KMS-11 (cell line): ENCODE measurements around the gene CNTN3.

Experiments
- H2AFZ ChIP-seq: fragments of 200-600 bp; sonication (generic); 2 replicates; pipeline ENCODE4 v1.6.1; 2016; ENCODE audit warnings: antibody characterized with exemption, mixed run types, low read depth
- H3K27ac ChIP-seq: fragments of 200-600 bp; sonication (generic); 2 replicates; pipeline ENCODE4 v1.6.1; 2016; ENCODE audit warnings: mild to moderate bottlenecking, mixed run types
- H3K27me3 ChIP-seq: fragments of 200-600 bp; sonication (generic); 2 replicates; pipeline ENCODE4 v1.6.1; 2017; ENCODE audit warnings: mild to moderate bottlenecking, low read depth, mixed run types, moderate library complexity; ENCODE audit not compliant: insufficient read depth
- H3K36me3 ChIP-seq: fragments of 200-600 bp; sonication (generic); 2 replicates; pipeline ENCODE4 v1.6.1; 2017; ENCODE audit warnings: mild to moderate bottlenecking, mixed run types; ENCODE audit not compliant: insufficient read depth
- H3K4me1 ChIP-seq: fragments of 200-600 bp; sonication (generic); 2 replicates; pipeline ENCODE4 v1.6.1; 2016; ENCODE audit warnings: mild to moderate bottlenecking, low read depth, mixed run types; ENCODE audit not compliant: poor library complexity, severe bottlenecking
- H3K4me2 ChIP-seq: fragments of 200-600 bp; sonication (generic); 2 replicates; pipeline ENCODE4 v1.7.0; 2016; ENCODE audit warnings: mild to moderate bottlenecking, mixed run types
- H3K4me3 ChIP-seq: fragments of 200-600 bp; sonication (generic); IDR thresholded peaks from 2 replicates; pipeline ENCODE4 v1.6.1; 2017; ENCODE audit warnings: low read depth, low read length, mixed read lengths; ENCODE audit not compliant: insufficient read depth
- H3K79me2 ChIP-seq: fragments of 200-600 bp; sonication (generic); 2 replicates; pipeline ENCODE4 v1.6.1; 2016; ENCODE audit warnings: low read depth, mixed run types; ENCODE audit not compliant: insufficient read depth
- H3K9ac ChIP-seq: fragments of 200-600 bp; sonication (generic); 2 replicates; pipeline ENCODE4 v1.6.1; 2016; ENCODE audit warnings: mild to moderate bottlenecking, mixed run types
- H4K20me1 ChIP-seq: fragments of 200-600 bp; sonication (generic); 2 replicates; pipeline ENCODE4 v1.6.1; 2016; ENCODE audit warnings: mild to moderate bottlenecking, mixed run types; ENCODE audit not compliant: insufficient read depth
- CTCF ChIP-seq: fragments of 200-600 bp; sonication (generic); conservative IDR thresholded peaks from 2 replicates; pipeline ENCODE4 v1.6.1; 2017; ENCODE audit warnings: low read depth, mild to moderate bottlenecking, antibody characterized with exemption, low read length, moderate library complexity, mixed read lengths

Gene CNTN3

DNA sequence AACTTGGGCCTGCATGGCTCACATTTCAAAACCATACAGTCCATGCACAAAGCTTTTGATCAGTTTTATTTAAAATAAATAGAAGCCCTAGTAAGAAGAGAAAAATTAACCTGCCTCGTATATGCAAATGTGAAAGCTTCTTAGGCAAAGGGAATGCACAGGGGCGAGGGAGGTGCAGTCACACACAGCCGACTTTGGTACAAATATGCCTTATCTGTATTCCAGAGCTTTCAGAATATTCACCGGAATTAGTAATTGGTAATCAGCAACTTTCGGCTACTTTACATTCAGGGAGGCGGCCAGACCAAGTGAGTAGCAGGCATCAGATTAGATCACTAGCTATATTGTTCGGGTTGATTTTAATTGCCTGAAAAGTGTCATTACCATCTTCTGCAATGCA is 7.5 kb downstream of the CNTN3 start:
- Histone ChIP-seq H3K4me1 (no peaks in the 10 kb centered on the region), H3K4me2 (no peak overlapping the region), H3K4me3 (no peak overlapping the region), H3K27ac (no peak overlapping the region), H3K27me3 (no peaks in the 10 kb centered on the region), H3K36me3 (no peaks in the 10 kb centered on the region), H2AFZ (no peak overlapping the region), H3K79me2 (no peaks in the 10 kb centered on the region), H4K20me1 (no peaks in the 10 kb centered on the region), H3K9ac (no peak overlapping the region)
- TF ChIP-seq CTCF, result no peak

GRCh38 chr3:74605437-74605836 is 9.0 kb downstream of the CNTN3 start:
- Histone ChIP-seq H3K9ac (no peak overlapping the region), H4K20me1 (no peaks in the 10 kb centered on the region), H3K79me2 (no peaks in the 10 kb centered on the region), H3K4me1 (no peaks in the 10 kb centered on the region), H3K4me3 (no peak overlapping the region), H3K27ac (no peak overlapping the region), H2AFZ (no peak overlapping the region), H3K27me3 (no peaks in the 10 kb centered on the region), H3K4me2 (no peak overlapping the region), H3K36me3 (no peaks in the 10 kb centered on the region)
- no peak for TF ChIP-seq CTCF

DNA sequence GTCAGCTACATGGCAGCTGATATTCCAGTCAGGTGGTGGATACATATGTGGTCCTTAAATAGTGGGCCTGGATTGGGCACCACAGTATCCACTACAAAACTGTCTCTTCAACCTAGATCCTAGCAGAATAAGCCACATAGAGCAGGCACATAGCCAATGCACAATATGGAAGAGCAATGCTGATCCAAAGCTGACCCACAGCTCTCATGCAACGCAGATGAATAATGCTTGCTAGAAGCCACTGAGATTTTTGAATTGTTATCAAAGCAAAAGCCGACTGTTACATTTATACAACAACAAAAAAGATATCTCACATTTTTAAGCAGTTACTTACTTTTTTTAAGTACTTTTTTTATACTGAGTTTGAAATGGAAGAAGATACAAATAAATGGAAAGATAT is 11.2 kb downstream of the CNTN3 start:
- H4K20me1 ChIP-seq, result no peaks in the 10 kb centered on the region
- no peak overlapping the region for H2AFZ ChIP-seq
- H3K36me3 ChIP-seq, result no peaks in the 10 kb centered on the region
- no peak overlapping the region for H3K9ac ChIP-seq
- H3K4me1 ChIP-seq, result no peaks in the 10 kb centered on the region
- no peak overlapping the region for H3K27ac ChIP-seq
- no peak overlapping the region for H3K4me2 ChIP-seq
- no peak overlapping the region for H3K4me3 ChIP-seq
- no peak for TF ChIP-seq CTCF
- no peaks in the 10 kb centered on the region for H3K27me3 ChIP-seq
- no peaks in the 10 kb centered on the region for H3K79me2 ChIP-seq

GRCh38 chr3:74602471-74602870 is 12.0 kb downstream of the CNTN3 start:
- Histone ChIP-seq H3K9ac (no peak overlapping the region), H3K4me2 (no peak overlapping the region), H3K27me3 (no peaks in the 10 kb centered on the region), H2AFZ (no peak overlapping the region), H3K79me2 (no peaks in the 10 kb centered on the region), H3K36me3 (no peaks in the 10 kb centered on the region), H4K20me1 (no peaks in the 10 kb centered on the region), H3K4me1 (no peaks in the 10 kb centered on the region), H3K27ac (no peak overlapping the region), H3K4me3 (no peak overlapping the region)
- TF ChIP-seq CTCF, result no peak

- H3K36me3 ChIP-seq, result no peaks in the 10 kb centered on the region
- H3K4me2 ChIP-seq, result no peak overlapping the region
- no peak for TF ChIP-seq CTCF
- no peak overlapping the region for H3K9ac ChIP-seq
- no peaks in the 10 kb centered on the region for H3K79me2 ChIP-seq
- H4K20me1 ChIP-seq, result no peaks in the 10 kb centered on the region
- H3K27ac ChIP-seq, result no peak overlapping the region
- H3K4me1 ChIP-seq, result no peaks in the 10 kb centered on the region
- no peaks in the 10 kb centered on the region for H3K27me3 ChIP-seq
- no peak overlapping the region for H2AFZ ChIP-seq
- H3K4me3 ChIP-seq, result no peak overlapping the region
These were observed 12.7 kb downstream of the CNTN3 start for GRCh38 chr3:74601793-74602192.
